WERI-Rb-1 (cell line): ENCODE data around the gene RBM15B.

ENCODE experiments used
- DNase-seq: peaks from one replicate; pipeline ENCODE4 v3.0.0-alpha.2; 2020
- H3K27ac ChIP-seq: fragments of 250-450 bp; sonication (Bioruptor Pico); 2 replicates; pipeline ENCODE4 v1.5.1; 2020; ENCODE audit warnings: mild to moderate bottlenecking, moderate library complexity
- H3K27me3 ChIP-seq: fragments of 250-450 bp; sonication (Bioruptor Pico); 2 replicates; pipeline ENCODE4 v1.5.1; 2021; ENCODE audit warnings: mild to moderate bottlenecking, low read depth, moderate library complexity; ENCODE audit not compliant: insufficient read depth, severe bottlenecking
- H3K36me3 ChIP-seq: fragments of 250-450 bp; sonication (Bioruptor Pico); 2 replicates; pipeline ENCODE4 v1.5.1; 2020; ENCODE audit warnings: mild to moderate bottlenecking, moderate library complexity
- H3K4me3 ChIP-seq: 2 replicates; pipeline ENCODE4 v1.5.1; 2011; ENCODE audit warnings: low read depth, mild to moderate bottlenecking, control low read depth, low read length
- H3K9me3 ChIP-seq: fragments of 250-450 bp; sonication (Bioruptor Pico); 2 replicates; pipeline ENCODE4 v1.5.1; 2021; ENCODE audit warnings: mild to moderate bottlenecking, moderate library complexity; ENCODE audit not compliant: severe bottlenecking
- TF ChIP-seq, protein P1 (sequence below): IDR thresholded peaks from 2 replicates; pipeline ENCODE4 v1.5.1; 2011; ENCODE audit warnings: low read depth, mild to moderate bottlenecking, control low read depth, inconsistent platforms, low read length

The RBM15B gene

DNA sequence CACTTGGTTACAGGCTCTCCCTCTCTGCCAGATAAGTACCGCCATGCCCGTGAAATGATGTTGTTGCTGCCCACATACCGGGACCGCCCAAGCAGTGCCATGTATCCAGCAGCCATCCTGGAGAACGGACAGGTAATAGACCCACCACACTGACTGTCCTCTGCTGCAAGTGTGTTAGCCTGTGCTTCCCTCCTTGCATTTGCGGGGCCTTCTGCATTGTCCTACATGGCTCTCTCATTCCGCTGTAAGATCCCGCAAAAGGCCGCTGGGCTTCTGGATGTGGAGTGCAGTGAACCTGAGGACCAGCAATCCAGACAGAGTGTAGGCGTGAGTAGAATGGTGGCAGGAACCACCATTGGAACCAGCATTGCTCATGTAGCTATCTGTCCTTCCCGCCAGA, 16.6 kb upstream of the RBM15B start:
- Histone ChIP-seq H3K4me3 (no peak overlapping the region), H3K36me3 (no peaks in the 10 kb centered on the region), H3K27me3 (no peaks in the 10 kb centered on the region)

GRCh38 chr3:51375136-51375535, 15.9 kb upstream of the RBM15B start:
- Histone ChIP-seq H3K4me3 (no peak overlapping the region), H3K9me3 (no peaks in the 10 kb centered on the region), H3K27me3 (no peaks in the 10 kb centered on the region), H3K36me3 (no peaks in the 10 kb centered on the region), H3K27ac (no peak overlapping the region)
- TF ChIP-seq, protein P1, sequence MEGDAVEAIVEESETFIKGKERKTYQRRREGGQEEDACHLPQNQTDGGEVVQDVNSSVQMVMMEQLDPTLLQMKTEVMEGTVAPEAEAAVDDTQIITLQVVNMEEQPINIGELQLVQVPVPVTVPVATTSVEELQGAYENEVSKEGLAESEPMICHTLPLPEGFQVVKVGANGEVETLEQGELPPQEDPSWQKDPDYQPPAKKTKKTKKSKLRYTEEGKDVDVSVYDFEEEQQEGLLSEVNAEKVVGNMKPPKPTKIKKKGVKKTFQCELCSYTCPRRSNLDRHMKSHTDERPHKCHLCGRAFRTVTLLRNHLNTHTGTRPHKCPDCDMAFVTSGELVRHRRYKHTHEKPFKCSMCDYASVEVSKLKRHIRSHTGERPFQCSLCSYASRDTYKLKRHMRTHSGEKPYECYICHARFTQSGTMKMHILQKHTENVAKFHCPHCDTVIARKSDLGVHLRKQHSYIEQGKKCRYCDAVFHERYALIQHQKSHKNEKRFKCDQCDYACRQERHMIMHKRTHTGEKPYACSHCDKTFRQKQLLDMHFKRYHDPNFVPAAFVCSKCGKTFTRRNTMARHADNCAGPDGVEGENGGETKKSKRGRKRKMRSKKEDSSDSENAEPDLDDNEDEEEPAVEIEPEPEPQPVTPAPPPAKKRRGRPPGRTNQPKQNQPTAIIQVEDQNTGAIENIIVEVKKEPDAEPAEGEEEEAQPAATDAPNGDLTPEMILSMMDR, result no peak
- DNase-seq, result no peak

More for the DNA sequence above, 16.6 kb upstream of the RBM15B start:
- TF ChIP-seq, protein P1, result no peak
- Histone ChIP-seq H3K27ac (no peak overlapping the region), H3K9me3 (no peaks in the 10 kb centered on the region)
- DNase-seq, result no peak

GRCh38 chr3:51375571-51375970, 15.5 kb upstream of the RBM15B start:
- DNase-seq, result no peak
- Histone ChIP-seq H3K4me3 (no peak overlapping the region), H3K27me3 (no peaks in the 10 kb centered on the region), H3K27ac (no peak overlapping the region), H3K36me3 (no peaks in the 10 kb centered on the region), H3K9me3 (no peaks in the 10 kb centered on the region)
- TF ChIP-seq, protein P1, result no peak

GRCh38 chr3:51378065-51378464, 13.0 kb upstream of the RBM15B start:
- no peak overlapping the region for H3K27ac ChIP-seq
- no peaks in the 10 kb centered on the region for H3K36me3 ChIP-seq
- H3K4me3 ChIP-seq, result no peak overlapping the region
- no peak for DNase-seq
- H3K9me3 ChIP-seq, result no peaks in the 10 kb centered on the region
- H3K27me3 ChIP-seq, result no peaks in the 10 kb centered on the region
- TF ChIP-seq, protein P1, result no peak

DNA sequence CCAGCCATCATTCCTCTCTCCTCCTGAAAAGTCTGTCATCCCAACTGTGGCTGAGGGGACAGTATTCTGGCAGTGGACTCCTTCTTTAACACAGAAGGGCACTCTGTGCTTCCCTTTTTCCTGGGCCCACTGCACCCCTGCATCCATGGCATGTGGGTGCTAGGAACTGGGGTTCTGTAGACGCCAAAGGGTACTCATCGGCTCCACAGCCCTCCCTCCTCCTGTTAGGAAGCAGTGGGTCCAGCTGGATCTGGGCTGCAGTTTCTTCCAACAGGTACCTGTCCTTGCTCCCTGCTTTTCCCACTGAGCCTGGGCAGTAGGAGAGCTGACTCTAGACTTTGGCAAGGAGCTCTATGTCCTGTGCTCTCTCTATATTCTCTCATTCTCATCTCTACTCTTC, 12.4 kb upstream of the RBM15B start:
- Histone ChIP-seq H3K36me3 (no peaks in the 10 kb centered on the region), H3K27me3 (no peaks in the 10 kb centered on the region), H3K27ac (no peak overlapping the region), H3K9me3 (no peaks in the 10 kb centered on the region), H3K4me3 (no peak overlapping the region)
- DNase-seq, result no peak
- TF ChIP-seq, protein P1, result no peak

DNA sequence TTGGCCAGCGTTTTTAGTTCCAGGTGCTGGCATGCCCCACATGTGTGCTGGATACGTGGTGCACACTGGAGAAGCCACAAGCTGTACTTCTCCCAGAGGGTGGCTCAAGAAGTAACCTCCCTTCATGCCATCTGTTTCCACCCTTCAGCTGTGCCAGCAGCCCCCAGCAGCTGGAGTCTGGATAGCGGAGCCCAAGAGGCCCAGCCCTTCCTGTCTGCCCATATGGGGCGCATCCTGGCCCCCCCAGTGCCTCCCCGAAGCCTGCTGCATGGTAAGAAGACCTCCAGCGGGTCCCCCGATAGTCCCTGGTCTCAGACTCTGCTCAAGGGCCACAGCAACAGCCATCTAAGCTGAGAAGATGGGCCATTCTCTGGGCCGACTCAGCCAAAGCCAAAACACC, 11.8 kb upstream of the RBM15B start:
- H3K4me3 ChIP-seq, result no peak overlapping the region
- H3K27me3 ChIP-seq, result no peaks in the 10 kb centered on the region
- no peak overlapping the region for H3K27ac ChIP-seq
- peaks cover under 1% of the 10 kb centered on the region for H3K36me3 ChIP-seq
- DNase-seq, result no peak
- no peaks in the 10 kb centered on the region for H3K9me3 ChIP-seq
- TF ChIP-seq, protein P1, result no peak
